HG02678 (cell line): ENCODE measurements around the gene IKZF3.
"Not testable (repeated sequence)": the region's sequence is repeated elsewhere in the genome, so short reads cannot be mapped to it uniquely, and the experiment has no call there.

ENCODE experiments used
- ATAC-seq: cut with Tn5 transposase; IDR thresholded peaks from one replicate; pipeline ENCODE4 v1.9.1; 2021; ENCODE audit warnings: mild to moderate bottlenecking, moderate library complexity; ENCODE audit not compliant: unreplicated experiment

IKZF3 gene

GRCh38 chr17:39782481-39782880, 81.6 kb downstream of the IKZF3 start:
- ATAC-seq, result no peak

GRCh38 chr17:39781861-39782213, 82.3 kb downstream of the IKZF3 start:
- no peak for ATAC-seq

DNA sequence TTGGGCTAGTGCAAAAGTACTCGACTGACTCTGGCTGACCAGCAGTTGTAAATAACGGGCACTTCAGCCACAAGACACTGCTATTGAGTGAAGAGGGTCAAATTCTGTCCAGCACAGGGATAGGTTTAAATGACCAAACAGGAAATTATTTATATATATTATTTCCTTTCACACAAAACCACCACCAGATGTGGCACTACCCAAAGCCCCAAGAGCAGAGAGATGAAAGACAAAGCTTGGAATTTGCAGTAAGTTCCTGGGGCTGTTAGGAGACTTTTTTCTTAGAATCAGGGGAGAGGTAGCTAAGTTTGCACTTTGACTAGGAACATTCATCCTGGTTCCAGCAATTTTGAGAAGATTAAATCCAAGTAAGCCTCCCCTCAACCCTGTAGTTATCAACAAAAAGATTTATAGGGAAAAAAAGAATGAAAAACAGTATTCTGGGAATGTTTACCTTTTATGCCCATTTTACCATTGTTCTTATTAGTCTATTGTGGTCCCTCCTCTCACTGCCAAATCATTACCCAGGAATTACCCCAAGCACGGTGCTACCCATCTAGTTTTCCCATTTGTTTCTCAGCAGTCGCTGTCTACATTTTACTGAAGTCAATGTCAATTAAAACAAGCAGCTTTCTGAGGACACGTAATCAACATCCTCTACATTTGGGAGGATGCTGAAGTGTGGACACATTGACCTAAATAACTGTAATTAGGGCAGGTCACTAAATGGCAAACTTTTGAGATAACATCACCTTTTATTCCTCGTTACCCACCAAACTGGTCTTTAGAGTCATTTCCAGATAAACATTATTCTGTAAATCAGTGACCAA, 82.9 kb downstream of the IKZF3 start:
- ATAC-seq, result no peak

GRCh38 chr17:39777534-39778365, 86.4 kb downstream of the IKZF3 start:
- peak; percentile 54 for ATAC-seq

GRCh38 chr17:39776252-39776651, 87.9 kb downstream of the IKZF3 start:
- ATAC-seq, result no peak

- no peak for ATAC-seq
Observed at GRCh38 chr17:39775031-39775430, 89.1 kb downstream of the IKZF3 start.

DNA sequence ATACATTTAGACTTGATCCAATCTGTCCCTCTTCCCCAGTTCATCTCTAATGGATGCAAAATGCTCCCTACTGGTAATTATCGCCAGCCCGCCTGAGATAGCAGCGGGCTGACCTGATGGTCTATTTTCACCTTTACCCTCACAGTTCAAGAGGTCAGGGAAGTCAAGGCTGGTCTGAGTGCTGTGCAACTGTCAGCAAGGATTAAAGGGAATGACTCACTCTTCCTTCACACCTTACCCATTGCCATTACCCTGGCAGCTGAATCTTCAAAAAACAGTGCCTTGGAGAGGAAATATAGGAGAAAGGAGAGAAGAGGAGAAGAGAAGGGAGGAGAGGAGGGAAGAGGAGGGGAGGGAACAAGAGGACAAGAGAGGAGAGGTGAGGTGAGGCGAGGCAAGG, 90.1 kb downstream of the IKZF3 start:
- no peak for ATAC-seq

DNA sequence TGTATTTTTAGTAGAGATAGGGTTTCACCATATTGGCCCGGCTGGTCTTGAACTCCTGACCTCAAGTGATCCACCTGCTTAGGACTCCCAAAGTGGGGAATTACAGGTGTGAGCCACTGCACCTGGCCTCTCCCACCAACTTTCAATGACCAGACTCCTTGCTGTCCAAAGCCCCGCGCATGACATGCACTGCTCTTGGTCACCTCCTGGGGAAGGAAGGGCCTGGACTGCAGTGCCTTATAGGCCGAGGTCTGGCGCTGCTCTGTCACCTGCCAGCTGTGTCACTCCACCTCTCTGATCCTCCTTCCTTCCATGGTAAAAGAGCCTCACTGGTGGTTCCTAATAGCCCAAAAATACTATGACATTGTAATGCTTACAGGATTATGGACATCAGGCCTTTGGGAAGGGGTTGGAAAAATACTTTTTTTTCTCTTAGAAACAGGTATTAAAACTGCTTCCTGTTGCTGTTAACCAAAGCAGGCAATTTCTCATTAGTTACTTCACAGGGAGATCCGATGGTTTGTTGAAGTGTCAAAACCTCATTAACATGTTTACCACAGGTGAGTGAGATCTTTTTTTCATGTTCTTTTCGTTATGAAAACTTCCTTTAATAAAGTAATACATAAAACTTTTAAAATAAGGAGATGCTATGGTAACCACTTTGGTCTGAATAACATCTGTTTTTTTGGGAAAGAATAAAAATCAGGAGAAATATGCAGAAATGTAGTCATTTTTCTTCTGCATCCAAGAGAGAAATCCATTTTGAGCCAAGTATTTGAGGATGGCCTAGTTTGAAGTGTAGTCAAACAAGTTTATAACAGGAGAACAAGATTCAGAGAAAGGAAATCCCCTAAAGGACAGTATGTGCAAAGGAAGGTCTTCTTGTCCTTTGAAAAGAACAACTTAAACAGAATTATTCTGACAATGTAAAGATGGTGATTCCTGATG, 90.9 kb downstream of the IKZF3 start:
- ATAC-seq, result no peak

GRCh38 chr17:39772415-39772814, 91.7 kb downstream of the IKZF3 start:
- ATAC-seq, result no peak

DNA sequence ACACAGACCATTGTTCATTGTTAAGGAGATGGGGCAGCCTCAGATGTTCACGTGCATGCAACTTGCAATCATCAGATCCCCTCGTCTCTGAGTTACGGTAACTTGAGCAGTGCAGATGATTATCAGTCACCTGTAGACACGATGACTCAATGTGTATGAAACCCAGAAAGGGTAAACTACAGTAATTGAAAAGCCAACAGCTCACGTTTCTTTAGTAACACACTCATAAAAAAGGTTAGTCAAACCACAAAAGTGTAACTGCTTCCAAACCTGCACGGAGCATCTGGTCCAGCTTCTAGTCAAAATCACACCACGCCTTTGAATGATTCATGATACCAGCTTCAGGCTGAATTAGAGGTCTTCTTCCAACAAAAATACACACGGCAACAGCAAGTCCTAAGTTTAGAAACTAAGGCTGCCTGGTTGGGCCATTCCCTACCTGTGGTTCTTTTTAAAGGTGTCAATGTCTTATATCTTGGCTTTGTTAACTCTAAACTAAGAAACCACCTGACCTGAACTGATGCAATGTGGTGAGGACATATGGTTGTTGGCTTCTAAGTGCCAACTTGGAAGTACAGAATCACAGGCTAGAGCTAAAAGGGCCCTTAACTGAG, 94.0 kb downstream of the IKZF3 start:
- no peak for ATAC-seq

DNA sequence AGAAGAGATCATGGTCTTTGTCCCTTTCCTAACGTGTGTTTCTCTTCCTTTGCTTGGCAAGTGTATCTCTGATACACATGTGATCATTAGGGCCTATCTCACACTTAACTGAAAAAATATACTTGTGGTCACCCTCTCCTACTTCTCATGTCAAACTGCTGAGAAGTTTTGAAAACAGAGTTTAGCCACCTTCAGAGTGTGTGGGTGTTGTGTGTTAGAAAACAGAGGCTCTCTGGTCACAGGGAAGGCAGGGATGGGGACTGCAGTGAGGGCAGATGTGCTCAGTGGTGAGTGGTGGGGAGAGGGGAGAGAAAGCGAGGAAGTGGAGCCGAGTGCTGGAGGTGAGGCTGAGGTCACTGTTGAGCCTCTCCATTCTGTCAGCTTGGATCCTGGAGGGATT, 97.0 kb downstream of the IKZF3 start:
- ATAC-seq, result no peak

- no peak for ATAC-seq
Observed at GRCh38 chr17:39765766-39766165, 98.3 kb downstream of the IKZF3 start.

GRCh38 chr17:39765175-39765574, 98.9 kb downstream of the IKZF3 start:
- ATAC-seq, result no peak

DNA sequence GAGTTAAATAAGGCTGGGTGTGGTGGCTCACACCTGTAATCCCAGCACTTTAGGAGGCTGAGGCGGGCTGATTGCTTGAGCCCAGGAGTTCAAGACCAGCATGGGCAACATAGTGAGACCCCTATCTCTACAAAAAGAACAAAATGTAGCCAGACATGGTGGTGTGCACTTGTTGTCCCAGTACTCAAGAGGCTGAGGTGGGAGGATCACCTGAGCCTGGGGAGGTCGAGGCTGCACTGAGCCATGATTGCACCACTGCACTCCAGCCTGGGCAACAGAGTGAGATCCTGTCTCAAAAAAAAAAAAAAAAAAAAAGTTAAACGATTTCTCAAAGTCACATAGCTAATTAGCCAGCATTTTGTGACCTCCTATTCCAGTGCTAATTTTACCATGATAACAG, 99.9 kb downstream of the IKZF3 start:
- not testable (repeated sequence) for ATAC-seq

DNA sequence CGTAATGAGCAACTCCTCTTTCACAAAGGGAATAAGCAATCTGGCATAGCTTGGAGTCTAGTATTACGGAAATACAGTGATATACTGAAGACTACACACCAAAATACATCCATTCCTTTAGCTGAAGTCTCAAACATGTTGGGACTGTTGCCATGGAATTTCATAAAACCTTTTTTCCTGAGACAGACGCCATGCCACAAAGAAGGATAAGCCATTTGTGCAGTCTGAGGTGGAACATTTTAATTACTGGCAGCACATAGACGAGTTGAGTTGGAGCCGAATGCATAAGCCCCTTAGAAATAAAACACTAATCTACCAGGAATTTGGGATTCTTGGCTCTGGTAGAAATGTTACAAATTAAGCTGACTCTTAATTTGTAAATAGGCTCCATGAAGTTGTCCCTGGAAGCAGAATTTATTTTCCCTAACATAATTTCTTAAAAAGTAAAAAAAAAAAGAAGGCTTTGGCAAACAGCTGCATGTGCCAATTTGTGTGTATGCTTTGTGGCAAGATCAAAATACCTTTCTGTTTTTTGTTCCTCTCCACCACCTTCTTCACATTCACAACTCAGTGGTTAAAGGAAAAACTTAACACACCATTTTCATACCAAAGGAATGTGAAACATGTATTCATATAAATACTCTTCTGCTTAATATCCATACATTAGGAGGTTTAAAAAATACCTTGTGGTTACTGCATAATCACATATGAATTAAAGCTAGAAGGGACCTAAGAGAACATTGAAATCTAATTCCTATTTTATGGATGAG, 100.9 kb downstream of the IKZF3 start:
- ATAC-seq, result no peak

DNA sequence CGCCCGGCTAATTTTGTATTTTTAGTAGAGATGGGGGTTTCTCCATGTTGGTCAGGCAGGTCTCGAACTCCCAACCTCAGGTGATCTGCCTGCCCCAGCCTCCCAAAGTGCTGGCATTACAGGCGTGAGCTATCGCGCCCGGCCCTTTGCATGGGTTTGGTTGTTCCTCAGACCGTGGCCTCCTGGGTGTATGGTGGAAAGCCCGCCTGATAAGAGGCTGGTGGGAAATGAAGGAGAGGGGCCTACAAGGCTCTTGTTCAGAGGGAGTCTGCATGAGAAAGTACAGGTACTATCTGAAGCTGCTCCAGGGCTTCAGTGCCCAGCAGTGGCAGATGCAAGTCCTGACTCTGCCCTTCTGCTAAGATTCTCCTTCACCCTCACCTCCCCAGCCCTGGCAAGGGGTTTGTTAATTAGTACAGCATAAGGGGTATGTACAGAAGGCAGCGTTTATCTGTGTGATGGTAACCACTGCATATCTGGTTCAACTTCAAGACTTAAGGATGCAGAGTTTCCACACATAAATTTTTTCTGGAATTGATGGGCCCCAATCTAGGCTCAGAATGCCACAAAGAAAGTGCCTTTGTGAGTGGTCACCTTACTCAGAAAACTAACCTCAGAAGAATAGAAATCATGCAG, 102.1 kb downstream of the IKZF3 start:
- no peak for ATAC-seq

GRCh38 chr17:39759204-39759603, 104.9 kb downstream of the IKZF3 start:
- ATAC-seq, result no peak

GRCh38 chr17:39757931-39758873, 105.9 kb downstream of the IKZF3 start:
- ATAC-seq, result no peak
